Measurements from ENCODE around the gene PIK3CD.

PIK3CD gene

GRCh38 chr1:9680091-9680490, 28.6 kb downstream of the PIK3CD start:
- no peak for DNase-seq (ENCODE audit: low read depth, low spot score)
- H3K4me3 ChIP-seq (ENCODE audit: low read length), result no peak overlapping the region

GRCh38 chr1:9680828-9681227, 29.3 kb downstream of the PIK3CD start:
- no peak for DNase-seq (ENCODE audit: low read depth, low spot score)
- H3K4me3 ChIP-seq (ENCODE audit: low read length), result no peak overlapping the region

- DNase-seq (ENCODE audit: low read depth, low spot score), result no peak
- no peak overlapping the region for H3K4me3 ChIP-seq (ENCODE audit: low read length)
These were observed 33.3 kb downstream of the PIK3CD start for GRCh38 chr1:9684801-9685200.

- peak overlapping the region; percentile 82 for H3K4me3 ChIP-seq (ENCODE audit: low read length)
- peak; percentile 75 for DNase-seq (ENCODE audit: low read depth, low spot score)
These were observed 35.8 kb downstream of the PIK3CD start for GRCh38 chr1:9687120-9687873.

GRCh38 chr1:9687874-9688582, 36.5 kb downstream of the PIK3CD start:
- no peak for DNase-seq (ENCODE audit: low read depth, low spot score)
- H3K4me3 ChIP-seq (ENCODE audit: low read length), result peak overlapping the region; percentile 82

GRCh38 chr1:9688599-9688998, 37.1 kb downstream of the PIK3CD start:
- H3K4me3 ChIP-seq (ENCODE audit: low read length), result peak overlapping the region; percentile 46; the same call in 1 of the 2 replicates
- no peak for DNase-seq (ENCODE audit: low read depth, low spot score)

- H3K4me3 ChIP-seq (ENCODE audit: low read length), result peak overlapping the region; percentile 46
- DNase-seq (ENCODE audit: low read depth, low spot score), result peak; percentile 19
These were observed 37.6 kb downstream of the PIK3CD start for GRCh38 chr1:9689011-9689706.

- DNase-seq (ENCODE audit: low read depth, low spot score), result no peak
- H3K4me3 ChIP-seq (ENCODE audit: low read length), result no peak overlapping the region
These were observed 38.4 kb downstream of the PIK3CD start for GRCh38 chr1:9689971-9690381.

- H3K4me3 ChIP-seq (ENCODE audit: low read length), result no peak overlapping the region
- DNase-seq (ENCODE audit: low read depth, low spot score), result no peak
These were observed 39.0 kb downstream of the PIK3CD start for GRCh38 chr1:9690440-9691107.

- no peak overlapping the region for H3K4me3 ChIP-seq (ENCODE audit: low read length)
- DNase-seq (ENCODE audit: low read depth, low spot score), result no peak
These were observed 39.5 kb downstream of the PIK3CD start for GRCh38 chr1:9691108-9691445.

GRCh38 chr1:9691691-9692090, 40.2 kb downstream of the PIK3CD start:
- H3K4me3 ChIP-seq (ENCODE audit: low read length), result no peak overlapping the region
- DNase-seq (ENCODE audit: low read depth, low spot score), result no peak

- no peak overlapping the region for H3K4me3 ChIP-seq (ENCODE audit: low read length)
- no peak for DNase-seq (ENCODE audit: low read depth, low spot score)
These were observed 45.3 kb downstream of the PIK3CD start for GRCh38 chr1:9696793-9697192.

- H3K4me3 ChIP-seq (ENCODE audit: low read length), result no peak overlapping the region
- DNase-seq (ENCODE audit: low read depth, low spot score), result no peak
These were observed 47.8 kb downstream of the PIK3CD start for GRCh38 chr1:9699361-9699760.

GRCh38 chr1:9700340-9700739, 48.8 kb downstream of the PIK3CD start:
- no peak overlapping the region for H3K4me3 ChIP-seq (ENCODE audit: low read length)
- DNase-seq (ENCODE audit: low read depth, low spot score), result no peak

- DNase-seq (ENCODE audit: low read depth, low spot score), result no peak
- H3K4me3 ChIP-seq (ENCODE audit: low read length), result no peak overlapping the region
These were observed 50.1 kb downstream of the PIK3CD start for GRCh38 chr1:9701665-9702064.

GRCh38 chr1:9703165-9703509, 51.6 kb downstream of the PIK3CD start:
- no peak overlapping the region for H3K4me3 ChIP-seq (ENCODE audit: low read length)

GRCh38 chr1:9703681-9704080, 52.1 kb downstream of the PIK3CD start:
- no peak for DNase-seq (ENCODE audit: low read depth, low spot score)
- H3K4me3 ChIP-seq (ENCODE audit: low read length), result no peak overlapping the region

More at GRCh38 chr1:9703165-9703509, 51.6 kb downstream of the PIK3CD start:
- DNase-seq (ENCODE audit: low read depth, low spot score), result no peak

- no peak for DNase-seq (ENCODE audit: low read depth, low spot score)
- no peak overlapping the region for H3K4me3 ChIP-seq (ENCODE audit: low read length)
These were observed 54.0 kb downstream of the PIK3CD start for GRCh38 chr1:9705337-9706093.

GRCh38 chr1:9706178-9706577, 54.6 kb downstream of the PIK3CD start:
- no peak for DNase-seq (ENCODE audit: low read depth, low spot score)

More at GRCh38 chr1:9706178-9706577, 54.6 kb downstream of the PIK3CD start:
- H3K4me3 ChIP-seq (ENCODE audit: low read length), result no peak overlapping the region

Data from Jurkat, Clone E6-1 (cell line).